ENCODE measurements around the gene LRRTM4. TPM values are rescaled to one million over a fixed set of nuclear protein-coding genes. Genes with fewer than 3 reads are reported as not detected.

Gene LRRTM4
- total and polyA plus RNA-seq, 10 of the 15 experiments (the other 5 are each of a cell fraction or from before 2014, with no cell fraction given): 0.01 to 1.0 TPM; not detected in 8

DNA sequence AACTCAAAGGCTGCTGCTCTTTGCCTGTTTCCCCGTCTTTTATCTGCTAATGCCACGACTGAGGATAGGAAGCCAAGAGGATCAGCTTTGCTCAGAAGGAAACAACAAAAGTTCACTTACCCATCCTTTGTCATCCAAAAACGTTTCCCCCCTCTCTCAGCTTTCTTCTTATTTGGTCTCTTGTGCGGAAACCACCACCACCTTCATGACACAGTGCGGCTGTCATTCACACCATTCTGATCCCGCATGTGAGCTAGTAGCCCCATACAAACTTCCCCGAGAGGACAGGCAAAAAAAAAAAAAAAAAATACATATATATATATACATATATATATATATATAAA lies 656 bp downstream of the LRRTM4 start:
- SMC1A ChIA-PET (ENCODE audit: uncharacterized antibody, unreplicated experiment): no interaction called here

GRCh38 chr2:77520641-77521547 lies 1.3 kb downstream of the LRRTM4 start:
- Histone ChIP-seq H3K9ac (ENCODE audit: control insufficient read depth, insufficient read depth, low read length) (no peak overlapping the region), H3K27me3 (replicated peaks in 1 of 2; ENCODE audit: control insufficient read depth in 2 of 2, insufficient read depth in 2 of 2, low read length in 1 of 2) (no peaks in the 10 kb centered on the region), H3K4me3 (no peak overlapping the region), H3K36me3 (ENCODE audit: control insufficient read depth in 2 of 2, insufficient read depth in 2 of 2, low read length in 1 of 2) (no peaks in the 10 kb centered on the region), H3K27ac (ENCODE audit: control insufficient read depth, insufficient read depth) (no peak overlapping the region), H4K20me1 (ENCODE audit: control insufficient read depth, insufficient read depth) (no peaks in the 10 kb centered on the region), H3K4me1 (ENCODE audit: control insufficient read depth, insufficient read depth, low read length) (no peaks in the 10 kb centered on the region), H3K9me3 (replicated peaks; ENCODE audit: control insufficient read depth, insufficient read depth, low read length) (no peaks in the 10 kb centered on the region), H3K4me2 (ENCODE audit: control insufficient read depth, insufficient read depth) (no peak overlapping the region), H2AFZ (ENCODE audit: control insufficient read depth, low read depth, low read length) (no peak overlapping the region), H3K79me2 (ENCODE audit: control insufficient read depth, insufficient read depth, low read length) (no peaks in the 10 kb centered on the region)
- FAIRE-seq (no peak), DNase-seq (ENCODE audit: low read depth, low spot score) (no peak), ATAC-seq (no peak)
- ChIA-PET SMC1A (ENCODE audit: uncharacterized antibody, unreplicated experiment) (no interaction called here), POLR2A (no interaction called here), RAD21 (ENCODE audit: unreplicated experiment) (no interaction called here), CTCF (no interaction called here)
- in situ Hi-C loops (cut with MboI) (no loop called here), intact Hi-C loops (cut with micrococcal nuclease; ENCODE audit: unreplicated experiment) (no loop called here)
- 3% methylated on average over 9 of the region's 9 CpGs for WGBS (ENCODE audit: insufficient coverage, insufficient replicate concordance, low lambda C conversion rate, missing lambda C conversion rate)
- no TSS peak for BruUV-seq (replicated peaks)
- TF ChIP-seq RCOR1 (conservative IDR thresholded peaks at IDR 0.05; ENCODE audit: low read depth, low read length) (no peak), CREM (IDR thresholded peaks at IDR 0.05; ENCODE audit: low read depth) (no peak), CHD1 (IDR thresholded peaks at IDR 0.05; ENCODE audit: low read depth, low read length) (no peak), GATAD2B (conservative IDR thresholded peaks at IDR 0.05; ENCODE audit: low read depth) (no peak), GABPA (IDR thresholded peaks at IDR 0.05; ENCODE audit: low read depth) (no peak), RAD51 (IDR thresholded peaks at IDR 0.05) (no peak), MYC (IDR thresholded peaks at IDR 0.05; ENCODE audit: insufficient read depth, insufficient read length, insufficient replicate concordance, low read length, severe bottlenecking) (no peak), MTA3 (IDR thresholded peaks at IDR 0.05; ENCODE audit: borderline replicate concordance, low read length) (no peak), EP300 (IDR thresholded peaks at IDR 0.05; ENCODE audit: borderline replicate concordance in 1 of 2, control insufficient read depth in 1 of 2, low read depth in 2 of 2, low read length in 2 of 2) (no peak), KDM1A (IDR thresholded peaks at IDR 0.05; ENCODE audit: borderline replicate concordance) (no peak), CBX5 (IDR thresholded peaks at IDR 0.05; ENCODE audit: low read depth) (no peak), SREBF2 (IDR thresholded peaks at IDR 0.05; ENCODE audit: low read length) (no peak), SMC3 (IDR thresholded peaks at IDR 0.05; ENCODE audit: borderline replicate concordance, low read length) (no peak)
- TF ChIP-seq, protein P1, sequence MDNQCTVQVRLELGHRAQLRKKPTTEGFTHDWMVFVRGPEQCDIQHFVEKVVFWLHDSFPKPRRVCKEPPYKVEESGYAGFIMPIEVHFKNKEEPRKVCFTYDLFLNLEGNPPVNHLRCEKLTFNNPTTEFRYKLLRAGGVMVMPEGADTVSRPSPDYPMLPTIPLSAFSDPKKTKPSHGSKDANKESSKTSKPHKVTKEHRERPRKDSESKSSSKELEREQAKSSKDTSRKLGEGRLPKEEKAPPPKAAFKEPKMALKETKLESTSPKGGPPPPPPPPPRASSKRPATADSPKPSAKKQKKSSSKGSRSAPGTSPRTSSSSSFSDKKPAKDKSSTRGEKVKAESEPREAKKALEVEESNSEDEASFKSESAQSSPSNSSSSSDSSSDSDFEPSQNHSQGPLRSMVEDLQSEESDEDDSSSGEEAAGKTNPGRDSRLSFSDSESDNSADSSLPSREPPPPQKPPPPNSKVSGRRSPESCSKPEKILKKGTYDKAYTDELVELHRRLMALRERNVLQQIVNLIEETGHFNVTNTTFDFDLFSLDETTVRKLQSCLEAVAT (IDR thresholded peaks at IDR 0.05): no peak

More for the DNA sequence above, 656 bp downstream of the LRRTM4 start:
- Histone ChIP-seq H3K36me3 (ENCODE audit: control insufficient read depth in 2 of 2, insufficient read depth in 2 of 2, low read length in 1 of 2) (no peaks in the 10 kb centered on the region), H3K27ac (ENCODE audit: control insufficient read depth, insufficient read depth) (no peak overlapping the region), H3K4me1 (ENCODE audit: control insufficient read depth, insufficient read depth, low read length) (no peaks in the 10 kb centered on the region), H3K4me2 (ENCODE audit: control insufficient read depth, insufficient read depth) (no peak overlapping the region), H2AFZ (ENCODE audit: control insufficient read depth, low read depth, low read length) (no peak overlapping the region), H3K9ac (ENCODE audit: control insufficient read depth, insufficient read depth, low read length) (no peak overlapping the region), H3K79me2 (ENCODE audit: control insufficient read depth, insufficient read depth, low read length) (no peaks in the 10 kb centered on the region), H3K9me3 (replicated peaks; ENCODE audit: control insufficient read depth, insufficient read depth, low read length) (no peaks in the 10 kb centered on the region), H3K27me3 (replicated peaks in 1 of 2; ENCODE audit: control insufficient read depth in 2 of 2, insufficient read depth in 2 of 2, low read length in 1 of 2) (no peaks in the 10 kb centered on the region), H4K20me1 (ENCODE audit: control insufficient read depth, insufficient read depth) (no peaks in the 10 kb centered on the region), H3K4me3 (no peak overlapping the region)
- ChIA-PET RAD21 (ENCODE audit: unreplicated experiment) (interaction anchor here (1.0 kb wide), 1 partner anchor 568 kb away, joined by 4 read pairs; no protein-coding TSS in a partner anchor), CTCF (interaction anchor here (1.2 kb wide), 1 partner anchor 10 kb away, joined by 3 read pairs; no protein-coding TSS in a partner anchor), POLR2A (no interaction called here)
- no peak for DNase-seq (ENCODE audit: low read depth, low spot score)
- intact Hi-C loops (cut with micrococcal nuclease; ENCODE audit: unreplicated experiment) (no loop called here), in situ Hi-C loops (cut with MboI) (no loop called here)
- no peak for TF ChIP-seq GATAD2B (conservative IDR thresholded peaks at IDR 0.05; ENCODE audit: low read depth)
- TF ChIP-seq ZZZ3 (IDR thresholded peaks at IDR 0.05; ENCODE audit: control insufficient read depth, insufficient read length, low read depth): no peak
- no peak for TF ChIP-seq RFX5 (IDR thresholded peaks at IDR 0.05; ENCODE audit: low read depth, low read length)
- no peak for TF ChIP-seq POLR2A (IDR thresholded peaks at IDR 0.05; ENCODE audit: low read depth, low read length)
- TF ChIP-seq CHD4 (IDR thresholded peaks at IDR 0.05): no peak
- no peak for TF ChIP-seq NFYA (IDR thresholded peaks at IDR 0.05; ENCODE audit: borderline replicate concordance, low read depth, low read length)
- TF ChIP-seq SUZ12 (IDR thresholded peaks at IDR 0.05; ENCODE audit: unreplicated experiment): no peak
- TF ChIP-seq PML (IDR thresholded peaks at IDR 0.05; ENCODE audit: low read length): no peak
- no peak for TF ChIP-seq NFXL1 (IDR thresholded peaks at IDR 0.05; ENCODE audit: borderline replicate concordance)
- no peak for ATAC-seq
- FAIRE-seq: no peak
- no TSS peak for BruUV-seq (replicated peaks)
- WGBS (ENCODE audit: insufficient coverage, insufficient replicate concordance, low lambda C conversion rate, missing lambda C conversion rate): 32% methylated on average over 7 of the region's 7 CpGs

Measured in GM12878 (cell line).